Endothelial cell (in vitro differentiated cells): ENCODE measurements around the gene GRIP2. TPM values are rescaled to one million over a fixed set of nuclear protein-coding genes. Genes with fewer than 3 reads are reported as not detected.

ENCODE experiments used
- DNase-seq: peaks from one replicate; pipeline ENCODE4 v3.0.0; 2021; ENCODE audit warnings: low spot score
- H3K27ac Mint-ChIP-seq: one replicate; pipeline ENCODE4 v1.8.0; 2021; ENCODE audit warnings: mixed read lengths, inconsistent platforms; ENCODE audit not compliant: unreplicated experiment
- H3K27me3 Mint-ChIP-seq: one replicate; pipeline ENCODE4 v1.8.0; 2021; ENCODE audit warnings: mild to moderate bottlenecking, moderate library complexity, mixed read lengths, inconsistent platforms; ENCODE audit not compliant: unreplicated experiment
- H3K36me3 Mint-ChIP-seq: one replicate; pipeline ENCODE4 v1.8.0; 2021; ENCODE audit warnings: mild to moderate bottlenecking, low read depth, mixed read lengths, inconsistent platforms; ENCODE audit not compliant: unreplicated experiment
- H3K4me1 Mint-ChIP-seq: one replicate; pipeline ENCODE4 v1.8.0; 2021; ENCODE audit warnings: mild to moderate bottlenecking, mixed read lengths, inconsistent platforms; ENCODE audit not compliant: unreplicated experiment
- H3K4me3 Mint-ChIP-seq: one replicate; pipeline ENCODE4 v1.8.0; 2021; ENCODE audit warnings: mild to moderate bottlenecking, mixed read lengths, inconsistent platforms; ENCODE audit not compliant: unreplicated experiment
- H3K9me3 Mint-ChIP-seq: one replicate; pipeline ENCODE4 v1.8.0; 2021; ENCODE audit warnings: mixed read lengths, inconsistent platforms; ENCODE audit not compliant: unreplicated experiment
- CTCF ChIP-seq: fragments of 200-600 bp; sonication (generic); IDR thresholded peaks from one replicate; pipeline ENCODE4 v1.5.0; 2021; ENCODE audit warnings: antibody characterized with exemption; ENCODE audit not compliant: unreplicated experiment
- total RNA-seq: library from RNA; stranded (reverse); fragmentation: NEBNext Ultra II Directional; extraction: Animal tissue kit (Norgen Biotek cat#: 25700); gene quantifications from one replicate; pipeline ENCODE4 v1.2.1, GENCODE V29; 2021; ENCODE audit not compliant: unreplicated experiment

GRIP2 gene
- total RNA-seq, 1 donor from 2014 or later, result 6.6 TPM

- no peaks in the 10 kb centered on the region for H3K9me3 Mint-ChIP-seq
- H3K27ac Mint-ChIP-seq, result no peak overlapping the region
- no peaks in the 10 kb centered on the region for H3K27me3 Mint-ChIP-seq
- TF ChIP-seq CTCF, result no peak
- no peak overlapping the region for H3K4me3 Mint-ChIP-seq
- H3K4me1 Mint-ChIP-seq, result no peaks in the 10 kb centered on the region
- H3K36me3 Mint-ChIP-seq, result no peaks in the 10 kb centered on the region
- no peak for DNase-seq
Observed at GRCh38 chr3:14562121-14562890, 22.2 kb upstream of the GRIP2 start.

- Mint-ChIP-seq H3K27ac (no peak overlapping the region), H3K27me3 (peaks cover 8% of the 10 kb centered on the region), H3K9me3 (no peaks in the 10 kb centered on the region), H3K36me3 (no peaks in the 10 kb centered on the region), H3K4me3 (no peak overlapping the region), H3K4me1 (peaks cover under 1% of the 10 kb centered on the region)
- TF ChIP-seq CTCF, result no peak
- DNase-seq, result no peak
Observed at GRCh38 chr3:14561051-14561960, 21.2 kb upstream of the GRIP2 start.

- H3K27ac Mint-ChIP-seq, result no peak overlapping the region
- DNase-seq, result no peak
- no peaks in the 10 kb centered on the region for H3K9me3 Mint-ChIP-seq
- H3K27me3 Mint-ChIP-seq, result peaks cover 10% of the 10 kb centered on the region
- no peak overlapping the region for H3K4me3 Mint-ChIP-seq
- no peak for TF ChIP-seq CTCF
- peaks cover 8% of the 10 kb centered on the region for H3K4me1 Mint-ChIP-seq
- H3K36me3 Mint-ChIP-seq, result no peaks in the 10 kb centered on the region
Observed at GRCh38 chr3:14560110-14560509, 20.0 kb upstream of the GRIP2 start.

DNA sequence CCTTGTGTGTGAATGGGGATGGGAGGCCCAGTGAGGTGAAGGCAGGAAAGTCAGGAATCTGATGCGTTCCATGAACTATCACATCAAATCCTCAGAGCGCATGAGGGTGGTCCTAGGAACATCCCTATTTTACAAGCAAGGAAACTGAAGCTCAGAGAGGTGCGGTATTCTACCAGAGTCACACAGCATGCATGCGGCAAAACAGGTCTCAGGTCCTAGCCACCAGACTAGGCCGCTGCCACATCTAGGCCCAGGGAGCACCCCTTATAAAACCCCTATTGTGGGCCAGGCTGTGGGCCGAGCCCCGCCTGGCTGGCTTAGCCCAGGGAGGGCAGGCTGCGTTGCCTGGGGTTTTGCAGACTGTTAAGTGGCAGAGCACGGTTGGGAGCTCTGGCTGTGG, 17.9 kb upstream of the GRIP2 start:
- DNase-seq, result no peak
- Mint-ChIP-seq H3K4me1 (peaks cover 14% of the 10 kb centered on the region), H3K9me3 (no peaks in the 10 kb centered on the region), H3K27ac (no peak overlapping the region), H3K4me3 (no peak overlapping the region), H3K36me3 (no peaks in the 10 kb centered on the region), H3K27me3 (peaks cover 13% of the 10 kb centered on the region)
- TF ChIP-seq CTCF, result no peak
